Measurements from ENCODE around the gene KPNB1.

Gene KPNB1

DNA sequence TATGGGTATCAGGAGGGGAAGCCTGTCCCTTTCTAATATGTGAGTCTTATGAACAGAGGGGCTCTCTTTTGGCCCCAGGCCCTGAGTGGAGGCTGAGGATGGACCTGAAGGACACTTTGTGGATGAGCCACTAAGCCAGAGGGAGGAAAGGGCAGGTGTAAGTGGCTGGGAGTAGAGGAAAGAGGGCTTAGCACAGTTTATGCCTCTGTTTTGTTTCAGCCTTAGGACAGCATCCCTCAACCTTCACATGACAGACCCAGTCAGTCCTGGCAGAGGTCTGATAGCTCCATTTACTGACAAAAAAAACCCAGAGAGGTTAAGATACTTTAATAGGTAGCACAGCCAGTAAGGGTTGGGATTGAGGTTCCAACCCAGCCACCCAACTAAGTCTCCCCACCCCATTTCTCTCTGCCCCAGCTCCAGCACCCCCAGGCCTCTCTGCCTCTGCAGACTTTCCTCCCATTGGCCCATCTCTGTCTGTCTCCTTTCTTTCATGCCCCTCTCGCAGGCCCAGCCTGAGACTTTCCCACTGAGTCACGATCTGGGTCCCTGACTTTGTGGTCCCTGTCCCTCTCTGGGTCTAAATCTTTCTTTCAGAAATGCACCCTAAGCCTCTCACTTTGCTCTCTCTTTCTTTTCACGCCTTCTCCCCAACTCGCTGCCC, 78.6 kb downstream of the KPNB1 start:
- TF ChIP-seq, protein P1, sequence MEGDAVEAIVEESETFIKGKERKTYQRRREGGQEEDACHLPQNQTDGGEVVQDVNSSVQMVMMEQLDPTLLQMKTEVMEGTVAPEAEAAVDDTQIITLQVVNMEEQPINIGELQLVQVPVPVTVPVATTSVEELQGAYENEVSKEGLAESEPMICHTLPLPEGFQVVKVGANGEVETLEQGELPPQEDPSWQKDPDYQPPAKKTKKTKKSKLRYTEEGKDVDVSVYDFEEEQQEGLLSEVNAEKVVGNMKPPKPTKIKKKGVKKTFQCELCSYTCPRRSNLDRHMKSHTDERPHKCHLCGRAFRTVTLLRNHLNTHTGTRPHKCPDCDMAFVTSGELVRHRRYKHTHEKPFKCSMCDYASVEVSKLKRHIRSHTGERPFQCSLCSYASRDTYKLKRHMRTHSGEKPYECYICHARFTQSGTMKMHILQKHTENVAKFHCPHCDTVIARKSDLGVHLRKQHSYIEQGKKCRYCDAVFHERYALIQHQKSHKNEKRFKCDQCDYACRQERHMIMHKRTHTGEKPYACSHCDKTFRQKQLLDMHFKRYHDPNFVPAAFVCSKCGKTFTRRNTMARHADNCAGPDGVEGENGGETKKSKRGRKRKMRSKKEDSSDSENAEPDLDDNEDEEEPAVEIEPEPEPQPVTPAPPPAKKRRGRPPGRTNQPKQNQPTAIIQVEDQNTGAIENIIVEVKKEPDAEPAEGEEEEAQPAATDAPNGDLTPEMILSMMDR (conservative IDR thresholded peaks at IDR 0.05; ENCODE audit: low read depth, low read length), result no peak
- H3K4me3 ChIP-seq (ENCODE audit: low read length), result no peak overlapping the region
- no peak for DNase-seq (ENCODE audit: low read depth)

DNA sequence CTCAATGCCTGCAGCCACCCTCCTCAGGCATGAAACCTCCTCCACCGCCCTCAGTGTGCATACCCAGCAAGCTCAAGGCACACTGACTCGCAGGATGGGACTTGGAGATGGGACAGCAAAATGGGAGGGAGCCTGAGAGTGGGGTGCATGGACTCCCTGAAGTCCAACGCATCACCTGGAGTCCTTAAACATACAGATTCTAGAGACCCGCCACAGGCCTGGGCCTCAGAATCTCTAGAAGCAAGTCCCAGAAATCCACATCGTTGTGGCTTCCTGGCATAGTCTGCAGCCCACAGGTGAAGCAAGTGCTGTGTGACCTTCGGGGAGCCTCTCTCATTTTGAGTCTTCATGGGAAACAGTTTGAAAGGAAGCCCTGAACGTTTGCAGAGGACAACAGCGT, 79.8 kb downstream of the KPNB1 start:
- no peak overlapping the region for H3K4me3 ChIP-seq (ENCODE audit: low read length)
- DNase-seq (ENCODE audit: low read depth), result no peak
- TF ChIP-seq, protein P1 (conservative IDR thresholded peaks at IDR 0.05; ENCODE audit: low read depth, low read length), result no peak

DNA sequence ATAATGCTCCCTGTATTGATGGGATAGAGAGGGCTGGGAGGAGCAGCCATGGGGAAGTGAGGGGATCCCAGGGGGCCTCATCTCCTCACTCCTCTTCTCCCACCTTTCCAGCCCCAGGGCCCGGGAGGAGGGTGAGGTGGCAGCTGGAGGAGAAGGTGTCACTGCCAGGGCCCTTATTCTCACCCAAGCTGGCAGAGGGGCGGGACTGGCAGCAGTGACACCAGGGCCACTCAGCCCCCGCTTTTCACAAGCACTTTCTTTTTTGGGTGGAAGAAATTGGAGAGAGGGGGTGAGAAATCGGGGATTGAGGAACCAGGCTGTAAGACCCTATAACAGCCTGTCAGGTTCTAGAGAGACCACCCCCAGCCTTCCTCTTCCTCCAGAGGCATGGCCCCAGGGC, 81.0 kb downstream of the KPNB1 start:
- TF ChIP-seq, protein P1 (conservative IDR thresholded peaks at IDR 0.05; ENCODE audit: low read depth, low read length), result no peak
- no peak overlapping the region for H3K4me3 ChIP-seq (ENCODE audit: low read length)
- DNase-seq (ENCODE audit: low read depth), result no peak

DNA sequence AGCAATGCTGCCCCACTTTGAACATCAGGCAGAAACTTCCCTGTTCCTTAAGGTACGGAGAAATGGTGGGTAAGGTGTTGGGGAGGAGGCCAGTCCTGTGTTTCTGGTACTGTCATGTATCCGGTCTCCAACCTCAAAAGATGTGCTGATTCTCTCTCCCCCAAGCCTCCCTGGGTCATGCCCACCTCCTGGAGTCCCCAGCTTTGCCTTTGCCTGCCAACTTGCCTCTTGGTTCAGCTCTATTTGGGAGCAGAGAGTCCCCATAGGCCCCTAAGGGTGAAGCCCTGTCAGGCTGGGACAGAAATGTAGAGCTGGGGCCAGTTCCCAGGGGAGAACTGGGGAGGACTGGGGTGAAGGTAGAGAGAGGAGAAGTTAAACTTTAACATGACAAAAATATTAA, 81.7 kb downstream of the KPNB1 start:
- DNase-seq (ENCODE audit: low read depth), result no peak
- TF ChIP-seq, protein P1 (conservative IDR thresholded peaks at IDR 0.05; ENCODE audit: low read depth, low read length), result no peak
- H3K4me3 ChIP-seq (ENCODE audit: low read length), result no peak overlapping the region

DNA sequence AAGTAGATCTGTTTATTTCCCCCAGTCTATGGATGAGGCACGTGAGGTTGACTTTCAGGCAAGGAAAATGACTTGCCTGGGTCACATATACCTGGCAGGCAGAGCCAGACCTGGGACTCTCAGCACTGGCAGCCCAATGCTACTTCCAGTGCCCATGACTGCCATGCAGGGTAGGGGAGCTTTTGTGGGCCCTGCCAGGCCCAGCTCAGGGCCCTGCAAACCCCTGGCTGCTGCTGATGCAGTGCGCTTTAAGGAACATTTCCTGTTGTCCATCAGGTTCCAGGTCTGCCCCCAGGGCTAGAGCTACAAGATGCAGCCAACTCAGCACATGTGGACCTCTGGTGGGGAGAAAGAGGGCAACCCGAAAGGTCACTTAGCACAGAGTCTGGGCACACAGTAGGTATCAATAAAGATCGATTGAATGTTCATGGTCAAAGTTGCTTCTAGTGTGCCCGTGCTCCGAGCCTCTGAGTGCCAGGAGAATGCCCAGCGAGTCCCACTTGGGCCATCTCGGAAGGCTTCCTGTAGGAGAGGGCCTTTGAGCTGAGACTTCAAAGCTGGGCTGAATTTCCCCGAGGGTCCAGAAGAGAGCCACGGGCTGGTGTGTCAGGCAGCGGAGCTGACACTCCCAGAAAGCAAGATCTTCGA, 82.8 kb downstream of the KPNB1 start:
- no peak for DNase-seq (ENCODE audit: low read depth)
- TF ChIP-seq, protein P1 (conservative IDR thresholded peaks at IDR 0.05; ENCODE audit: low read depth, low read length), result no peak
- no peak overlapping the region for H3K4me3 ChIP-seq (ENCODE audit: low read length)

DNA sequence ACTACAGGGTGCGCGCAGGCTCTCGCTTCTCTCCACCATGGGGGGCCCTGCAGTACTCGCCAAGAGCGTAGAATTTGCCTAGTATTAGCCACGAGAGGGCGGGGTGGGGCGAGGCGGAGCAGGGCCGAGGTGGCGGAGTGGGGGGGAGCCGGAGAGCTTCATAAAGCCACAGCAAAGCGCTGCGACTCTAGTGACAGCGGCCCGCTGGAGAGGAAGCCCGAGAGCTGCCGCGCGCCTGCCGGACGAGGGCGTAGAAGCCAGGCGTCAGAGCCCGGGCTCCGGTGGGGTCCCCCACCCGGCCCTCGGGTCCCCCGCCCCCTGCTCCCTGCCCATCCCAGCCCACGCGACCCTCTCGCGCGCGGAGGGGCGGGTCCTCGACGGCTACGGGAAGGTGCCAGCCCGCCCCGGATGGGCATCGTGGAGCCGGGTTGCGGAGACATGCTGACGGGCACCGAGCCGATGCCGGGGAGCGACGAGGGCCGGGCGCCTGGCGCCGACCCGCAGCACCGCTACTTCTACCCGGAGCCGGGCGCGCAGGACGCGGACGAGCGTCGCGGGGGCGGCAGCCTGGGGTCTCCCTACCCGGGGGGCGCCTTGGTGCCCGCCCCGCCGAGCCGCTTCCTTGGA, 83.4 kb downstream of the KPNB1 start, which contains the start of gene TBX21:
TSS of gene TBX21 (plus strand) at position 190 of the 627 bp plus-strand sequence. CDS start at position 409, 219 bp downstream.
- TF ChIP-seq, protein P1 (conservative IDR thresholded peaks at IDR 0.05; ENCODE audit: low read depth, low read length), result no peak
- DNase-seq (ENCODE audit: low read depth), result no peak
- H3K4me3 ChIP-seq (ENCODE audit: low read length), result no peak within 1 kb of the TSS
